ENCODE data around the gene CLTA.

Gene CLTA

GRCh38 chr9:36249189-36249588, 58.5 kb downstream of the CLTA start:
- TF ChIP-seq, protein P1, sequence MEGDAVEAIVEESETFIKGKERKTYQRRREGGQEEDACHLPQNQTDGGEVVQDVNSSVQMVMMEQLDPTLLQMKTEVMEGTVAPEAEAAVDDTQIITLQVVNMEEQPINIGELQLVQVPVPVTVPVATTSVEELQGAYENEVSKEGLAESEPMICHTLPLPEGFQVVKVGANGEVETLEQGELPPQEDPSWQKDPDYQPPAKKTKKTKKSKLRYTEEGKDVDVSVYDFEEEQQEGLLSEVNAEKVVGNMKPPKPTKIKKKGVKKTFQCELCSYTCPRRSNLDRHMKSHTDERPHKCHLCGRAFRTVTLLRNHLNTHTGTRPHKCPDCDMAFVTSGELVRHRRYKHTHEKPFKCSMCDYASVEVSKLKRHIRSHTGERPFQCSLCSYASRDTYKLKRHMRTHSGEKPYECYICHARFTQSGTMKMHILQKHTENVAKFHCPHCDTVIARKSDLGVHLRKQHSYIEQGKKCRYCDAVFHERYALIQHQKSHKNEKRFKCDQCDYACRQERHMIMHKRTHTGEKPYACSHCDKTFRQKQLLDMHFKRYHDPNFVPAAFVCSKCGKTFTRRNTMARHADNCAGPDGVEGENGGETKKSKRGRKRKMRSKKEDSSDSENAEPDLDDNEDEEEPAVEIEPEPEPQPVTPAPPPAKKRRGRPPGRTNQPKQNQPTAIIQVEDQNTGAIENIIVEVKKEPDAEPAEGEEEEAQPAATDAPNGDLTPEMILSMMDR (conservative IDR thresholded peaks at IDR 0.05; ENCODE audit: control insufficient read depth, insufficient read depth, low read depth, low read length): no peak
- no peak for DNase-seq (ENCODE audit: low read depth)
- no peak overlapping the region for H3K4me3 ChIP-seq (ENCODE audit: control insufficient read depth, low read depth, low read length)

- H3K4me3 ChIP-seq (ENCODE audit: control insufficient read depth, low read depth, low read length): no peak overlapping the region
- TF ChIP-seq, protein P1 (conservative IDR thresholded peaks at IDR 0.05; ENCODE audit: control insufficient read depth, insufficient read depth, low read depth, low read length): no peak
- no peak for DNase-seq (ENCODE audit: low read depth)
Observed at GRCh38 chr9:36250079-36250478, 59.4 kb downstream of the CLTA start.

GRCh38 chr9:36251428-36251827, 60.7 kb downstream of the CLTA start:
- no peak overlapping the region for H3K4me3 ChIP-seq (ENCODE audit: control insufficient read depth, low read depth, low read length)
- TF ChIP-seq, protein P1 (conservative IDR thresholded peaks at IDR 0.05; ENCODE audit: control insufficient read depth, insufficient read depth, low read depth, low read length): no peak
- no peak for DNase-seq (ENCODE audit: low read depth)

DNA sequence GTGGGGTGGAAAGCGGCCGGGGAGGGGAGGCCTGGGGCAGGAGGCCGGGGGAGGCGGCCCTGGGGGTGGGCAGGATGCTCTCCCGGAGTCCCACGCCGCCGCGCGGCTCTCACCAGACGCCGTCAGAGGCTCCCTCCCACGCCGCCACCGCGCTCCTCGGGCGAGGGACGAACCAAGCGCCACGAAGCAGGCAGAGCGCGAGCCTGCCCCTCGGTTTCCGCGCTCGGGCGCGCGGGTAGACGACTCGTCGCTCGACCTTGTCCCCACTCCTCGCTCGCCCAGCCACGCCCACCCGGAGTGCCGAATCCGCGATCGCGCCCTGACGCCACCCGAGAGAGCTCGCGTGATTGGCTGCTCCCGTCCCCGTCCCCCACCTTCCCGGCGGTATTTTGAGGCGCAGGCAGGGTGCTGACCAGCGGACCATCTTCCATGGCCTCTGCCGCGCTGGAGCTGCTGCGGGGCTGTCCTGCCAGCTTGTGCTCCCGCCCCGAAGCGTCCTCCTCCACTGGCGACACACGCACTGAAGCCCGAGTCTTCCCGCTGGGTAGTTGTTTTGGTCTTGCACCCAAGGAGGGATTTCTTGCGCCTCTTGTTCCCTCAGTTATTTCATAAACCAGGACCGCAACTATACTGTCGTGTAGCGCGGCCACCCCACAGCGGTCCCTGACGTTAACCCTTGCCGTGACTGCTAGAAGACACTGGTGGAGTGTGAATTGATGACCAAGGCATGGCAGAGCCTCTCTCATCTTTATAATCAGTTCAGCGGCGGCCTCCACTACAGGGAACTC, 67.7 kb downstream of the CLTA start, which contains the start of gene GNE:
GNE (minus strand) TSS at position 241 of the 788 bp plus-strand sequence. CDS start 9,093 bp downstream, outside the sequence.
- peak within 1 kb of the TSS; percentile 77 for H3K4me3 ChIP-seq (ENCODE audit: control insufficient read depth, low read depth, low read length)
- TF ChIP-seq, protein P1 (conservative IDR thresholded peaks at IDR 0.05; ENCODE audit: control insufficient read depth, insufficient read depth, low read depth, low read length): no peak

GRCh38 chr9:36258996-36259533, 68.3 kb downstream of the CLTA start:
- peak overlapping the region; percentile 77 for H3K4me3 ChIP-seq (ENCODE audit: control insufficient read depth, low read depth, low read length)
- peak; percentile 31 for DNase-seq (ENCODE audit: low read depth)
- TF ChIP-seq, protein P1 (conservative IDR thresholded peaks at IDR 0.05; ENCODE audit: control insufficient read depth, insufficient read depth, low read depth, low read length): no peak

More for the DNA sequence above, 67.7 kb downstream of the CLTA start, which contains the start of gene GNE:
- DNase-seq (ENCODE audit: low read depth): peak; percentile 94

Data from fibroblast of mammary gland (primary cell).